ENCODE results near the gene PLEKHG3.

DNA sequence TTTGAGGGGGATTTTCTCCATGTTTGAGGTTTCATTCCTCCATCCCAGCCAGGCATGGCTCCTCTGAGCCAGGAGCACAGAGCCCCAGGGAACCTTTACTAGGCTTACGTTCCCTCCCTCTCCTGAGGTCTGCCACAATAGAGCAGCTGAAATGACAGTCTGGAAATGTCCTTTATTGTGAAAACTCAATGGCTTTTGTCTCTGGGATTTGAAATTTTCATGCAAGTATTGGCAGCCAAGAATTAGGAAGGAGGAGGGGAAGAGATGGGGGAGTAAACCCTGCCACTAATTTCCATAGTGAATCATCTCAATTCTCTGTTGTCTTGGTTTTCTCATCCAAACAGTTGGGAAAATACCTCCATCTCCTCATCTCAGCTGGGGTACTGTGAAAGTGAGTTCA lies 2.6 kb upstream of the PLEKHG3 start:
- TF ChIP-seq, protein P1, sequence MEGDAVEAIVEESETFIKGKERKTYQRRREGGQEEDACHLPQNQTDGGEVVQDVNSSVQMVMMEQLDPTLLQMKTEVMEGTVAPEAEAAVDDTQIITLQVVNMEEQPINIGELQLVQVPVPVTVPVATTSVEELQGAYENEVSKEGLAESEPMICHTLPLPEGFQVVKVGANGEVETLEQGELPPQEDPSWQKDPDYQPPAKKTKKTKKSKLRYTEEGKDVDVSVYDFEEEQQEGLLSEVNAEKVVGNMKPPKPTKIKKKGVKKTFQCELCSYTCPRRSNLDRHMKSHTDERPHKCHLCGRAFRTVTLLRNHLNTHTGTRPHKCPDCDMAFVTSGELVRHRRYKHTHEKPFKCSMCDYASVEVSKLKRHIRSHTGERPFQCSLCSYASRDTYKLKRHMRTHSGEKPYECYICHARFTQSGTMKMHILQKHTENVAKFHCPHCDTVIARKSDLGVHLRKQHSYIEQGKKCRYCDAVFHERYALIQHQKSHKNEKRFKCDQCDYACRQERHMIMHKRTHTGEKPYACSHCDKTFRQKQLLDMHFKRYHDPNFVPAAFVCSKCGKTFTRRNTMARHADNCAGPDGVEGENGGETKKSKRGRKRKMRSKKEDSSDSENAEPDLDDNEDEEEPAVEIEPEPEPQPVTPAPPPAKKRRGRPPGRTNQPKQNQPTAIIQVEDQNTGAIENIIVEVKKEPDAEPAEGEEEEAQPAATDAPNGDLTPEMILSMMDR (IDR thresholded peaks at IDR 0.05 in 2 of 3, conservative IDR thresholded peaks at IDR 0.05 in 1 of 3; ENCODE audit: control insufficient read depth in 2 of 3, extremely low read depth in 1 of 3, insufficient read depth in 1 of 3, low read depth in 3 of 3, low read length in 3 of 3) = no peak
- no peak for TF ChIP-seq ZZZ3 (IDR thresholded peaks at IDR 0.05; ENCODE audit: control insufficient read depth, insufficient read length, low read depth)
- TF ChIP-seq POLR2A (IDR thresholded peaks at IDR 0.05; ENCODE audit: low read depth, low read length) = no peak
- TF ChIP-seq, protein P2, sequence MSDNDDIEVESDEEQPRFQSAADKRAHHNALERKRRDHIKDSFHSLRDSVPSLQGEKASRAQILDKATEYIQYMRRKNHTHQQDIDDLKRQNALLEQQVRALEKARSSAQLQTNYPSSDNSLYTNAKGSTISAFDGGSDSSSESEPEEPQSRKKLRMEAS (IDR thresholded peaks at IDR 0.05; ENCODE audit: low read depth, low read length) = no peak
- TF ChIP-seq CREB1 (IDR thresholded peaks at IDR 0.05; ENCODE audit: low read depth) = no peak
- no peak for TF ChIP-seq RAD21 (IDR thresholded peaks at IDR 0.05; ENCODE audit: insufficient read depth, low read depth, low read length)
- TF ChIP-seq EZH2 (IDR thresholded peaks at IDR 0.05; ENCODE audit: borderline replicate concordance, control insufficient read depth, low read depth, low read length) = no peak
- TF ChIP-seq, protein P3, sequence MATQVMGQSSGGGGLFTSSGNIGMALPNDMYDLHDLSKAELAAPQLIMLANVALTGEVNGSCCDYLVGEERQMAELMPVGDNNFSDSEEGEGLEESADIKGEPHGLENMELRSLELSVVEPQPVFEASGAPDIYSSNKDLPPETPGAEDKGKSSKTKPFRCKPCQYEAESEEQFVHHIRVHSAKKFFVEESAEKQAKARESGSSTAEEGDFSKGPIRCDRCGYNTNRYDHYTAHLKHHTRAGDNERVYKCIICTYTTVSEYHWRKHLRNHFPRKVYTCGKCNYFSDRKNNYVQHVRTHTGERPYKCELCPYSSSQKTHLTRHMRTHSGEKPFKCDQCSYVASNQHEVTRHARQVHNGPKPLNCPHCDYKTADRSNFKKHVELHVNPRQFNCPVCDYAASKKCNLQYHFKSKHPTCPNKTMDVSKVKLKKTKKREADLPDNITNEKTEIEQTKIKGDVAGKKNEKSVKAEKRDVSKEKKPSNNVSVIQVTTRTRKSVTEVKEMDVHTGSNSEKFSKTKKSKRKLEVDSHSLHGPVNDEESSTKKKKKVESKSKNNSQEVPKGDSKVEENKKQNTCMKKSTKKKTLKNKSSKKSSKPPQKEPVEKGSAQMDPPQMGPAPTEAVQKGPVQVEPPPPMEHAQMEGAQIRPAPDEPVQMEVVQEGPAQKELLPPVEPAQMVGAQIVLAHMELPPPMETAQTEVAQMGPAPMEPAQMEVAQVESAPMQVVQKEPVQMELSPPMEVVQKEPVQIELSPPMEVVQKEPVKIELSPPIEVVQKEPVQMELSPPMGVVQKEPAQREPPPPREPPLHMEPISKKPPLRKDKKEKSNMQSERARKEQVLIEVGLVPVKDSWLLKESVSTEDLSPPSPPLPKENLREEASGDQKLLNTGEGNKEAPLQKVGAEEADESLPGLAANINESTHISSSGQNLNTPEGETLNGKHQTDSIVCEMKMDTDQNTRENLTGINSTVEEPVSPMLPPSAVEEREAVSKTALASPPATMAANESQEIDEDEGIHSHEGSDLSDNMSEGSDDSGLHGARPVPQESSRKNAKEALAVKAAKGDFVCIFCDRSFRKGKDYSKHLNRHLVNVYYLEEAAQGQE (IDR thresholded peaks at IDR 0.05; ENCODE audit: low read depth, low read length) = no peak
- no peak for TF ChIP-seq DPF2 (IDR thresholded peaks at IDR 0.05)
- TF ChIP-seq, protein P4, sequence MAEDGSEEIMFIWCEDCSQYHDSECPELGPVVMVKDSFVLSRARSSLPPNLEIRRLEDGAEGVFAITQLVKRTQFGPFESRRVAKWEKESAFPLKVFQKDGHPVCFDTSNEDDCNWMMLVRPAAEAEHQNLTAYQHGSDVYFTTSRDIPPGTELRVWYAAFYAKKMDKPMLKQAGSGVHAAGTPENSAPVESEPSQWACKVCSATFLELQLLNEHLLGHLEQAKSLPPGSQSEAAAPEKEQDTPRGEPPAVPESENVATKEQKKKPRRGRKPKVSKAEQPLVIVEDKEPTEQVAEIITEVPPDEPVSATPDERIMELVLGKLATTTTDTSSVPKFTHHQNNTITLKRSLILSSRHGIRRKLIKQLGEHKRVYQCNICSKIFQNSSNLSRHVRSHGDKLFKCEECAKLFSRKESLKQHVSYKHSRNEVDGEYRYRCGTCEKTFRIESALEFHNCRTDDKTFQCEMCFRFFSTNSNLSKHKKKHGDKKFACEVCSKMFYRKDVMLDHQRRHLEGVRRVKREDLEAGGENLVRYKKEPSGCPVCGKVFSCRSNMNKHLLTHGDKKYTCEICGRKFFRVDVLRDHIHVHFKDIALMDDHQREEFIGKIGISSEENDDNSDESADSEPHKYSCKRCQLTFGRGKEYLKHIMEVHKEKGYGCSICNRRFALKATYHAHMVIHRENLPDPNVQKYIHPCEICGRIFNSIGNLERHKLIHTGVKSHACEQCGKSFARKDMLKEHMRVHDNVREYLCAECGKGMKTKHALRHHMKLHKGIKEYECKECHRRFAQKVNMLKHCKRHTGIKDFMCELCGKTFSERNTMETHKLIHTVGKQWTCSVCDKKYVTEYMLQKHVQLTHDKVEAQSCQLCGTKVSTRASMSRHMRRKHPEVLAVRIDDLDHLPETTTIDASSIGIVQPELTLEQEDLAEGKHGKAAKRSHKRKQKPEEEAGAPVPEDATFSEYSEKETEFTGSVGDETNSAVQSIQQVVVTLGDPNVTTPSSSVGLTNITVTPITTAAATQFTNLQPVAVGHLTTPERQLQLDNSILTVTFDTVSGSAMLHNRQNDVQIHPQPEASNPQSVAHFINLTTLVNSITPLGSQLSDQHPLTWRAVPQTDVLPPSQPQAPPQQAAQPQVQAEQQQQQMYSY (CRISPR knock-in tag; IDR thresholded peaks at IDR 0.05) = no peak
- TF ChIP-seq CHD4 (IDR thresholded peaks at IDR 0.05) = no peak
- TF ChIP-seq ZNF384 (IDR thresholded peaks at IDR 0.05; ENCODE audit: borderline replicate concordance, low read depth, low read length) = no peak
